ENCODE measurements around the gene MIOS. TPM values are rescaled to one million over a fixed set of nuclear protein-coding genes. Genes with fewer than 3 reads are reported as not detected.

MIOS gene
- total and polyA plus RNA-seq, 9 of the 15 experiments (the other 6 are each of a cell fraction or from before 2014, with no cell fraction given): 7.8 to 47.8 (median 30.6) TPM

- peak; percentile 97 for TF ChIP-seq RBFOX2 (IDR thresholded peaks at IDR 0.05; ENCODE audit: low read depth, low read length)
- no peak for TF ChIP-seq IFI16 (CRISPR knock-in tag; IDR thresholded peaks at IDR 0.05)
- no peak for TF ChIP-seq FOXP4 (CRISPR knock-in tag; IDR thresholded peaks at IDR 0.05; ENCODE audit: borderline replicate concordance)
- TF ChIP-seq XRCC4 (IDR thresholded peaks at IDR 0.05; ENCODE audit: extremely low read depth, insufficient read depth, insufficient read length): no peak
- TF ChIP-seq, protein P1, sequence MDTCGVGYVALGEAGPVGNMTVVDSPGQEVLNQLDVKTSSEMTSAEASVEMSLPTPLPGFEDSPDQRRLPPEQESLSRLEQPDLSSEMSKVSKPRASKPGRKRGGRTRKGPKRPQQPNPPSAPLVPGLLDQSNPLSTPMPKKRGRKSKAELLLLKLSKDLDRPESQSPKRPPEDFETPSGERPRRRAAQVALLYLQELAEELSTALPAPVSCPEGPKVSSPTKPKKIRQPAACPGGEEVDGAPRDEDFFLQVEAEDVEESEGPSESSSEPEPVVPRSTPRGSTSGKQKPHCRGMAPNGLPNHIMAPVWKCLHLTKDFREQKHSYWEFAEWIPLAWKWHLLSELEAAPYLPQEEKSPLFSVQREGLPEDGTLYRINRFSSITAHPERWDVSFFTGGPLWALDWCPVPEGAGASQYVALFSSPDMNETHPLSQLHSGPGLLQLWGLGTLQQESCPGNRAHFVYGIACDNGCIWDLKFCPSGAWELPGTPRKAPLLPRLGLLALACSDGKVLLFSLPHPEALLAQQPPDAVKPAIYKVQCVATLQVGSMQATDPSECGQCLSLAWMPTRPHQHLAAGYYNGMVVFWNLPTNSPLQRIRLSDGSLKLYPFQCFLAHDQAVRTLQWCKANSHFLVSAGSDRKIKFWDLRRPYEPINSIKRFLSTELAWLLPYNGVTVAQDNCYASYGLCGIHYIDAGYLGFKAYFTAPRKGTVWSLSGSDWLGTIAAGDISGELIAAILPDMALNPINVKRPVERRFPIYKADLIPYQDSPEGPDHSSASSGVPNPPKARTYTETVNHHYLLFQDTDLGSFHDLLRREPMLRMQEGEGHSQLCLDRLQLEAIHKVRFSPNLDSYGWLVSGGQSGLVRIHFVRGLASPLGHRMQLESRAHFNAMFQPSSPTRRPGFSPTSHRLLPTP (IDR thresholded peaks at IDR 0.05; ENCODE audit: borderline replicate concordance, extremely low read depth, insufficient read length): no peak
- peak; percentile 59 for TF ChIP-seq HCFC1 (IDR thresholded peaks at IDR 0.05; ENCODE audit: low read depth, low read length)
- peak; percentile 34 for TF ChIP-seq NEUROD1 (IDR thresholded peaks at IDR 0.05; ENCODE audit: borderline replicate concordance, low read depth, low read length, partially characterized antibody)
- no peak for TF ChIP-seq SAFB (IDR thresholded peaks at IDR 0.05; ENCODE audit: borderline replicate concordance, low read depth, low read length)
- peak; percentile 52 for TF ChIP-seq TEAD4 (IDR thresholded peaks at IDR 0.05; ENCODE audit: low read length)
- no peak for TF ChIP-seq TEAD4 (CRISPR knock-in tag; IDR thresholded peaks at IDR 0.05; ENCODE audit: borderline replicate concordance)
- TF ChIP-seq, protein P2, sequence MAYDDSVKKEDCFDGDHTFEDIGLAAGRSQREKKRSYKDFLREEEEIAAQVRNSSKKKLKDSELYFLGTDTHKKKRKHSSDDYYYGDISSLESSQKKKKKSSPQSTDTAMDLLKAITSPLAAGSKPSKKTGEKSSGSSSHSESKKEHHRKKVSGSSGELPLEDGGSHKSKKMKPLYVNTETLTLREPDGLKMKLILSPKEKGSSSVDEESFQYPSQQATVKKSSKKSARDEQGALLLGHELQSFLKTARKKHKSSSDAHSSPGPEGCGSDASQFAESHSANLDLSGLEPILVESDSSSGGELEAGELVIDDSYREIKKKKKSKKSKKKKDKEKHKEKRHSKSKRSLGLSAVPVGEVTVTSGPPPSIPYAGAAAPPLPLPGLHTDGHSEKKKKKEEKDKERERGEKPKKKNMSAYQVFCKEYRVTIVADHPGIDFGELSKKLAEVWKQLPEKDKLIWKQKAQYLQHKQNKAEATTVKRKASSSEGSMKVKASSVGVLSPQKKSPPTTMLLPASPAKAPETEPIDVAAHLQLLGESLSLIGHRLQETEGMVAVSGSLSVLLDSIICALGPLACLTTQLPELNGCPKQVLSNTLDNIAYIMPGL (CRISPR knock-in tag; IDR thresholded peaks at IDR 0.05): no peak
- no peak for TF ChIP-seq CUX1 (CRISPR knock-in tag; IDR thresholded peaks at IDR 0.05)
- TF ChIP-seq GTF2E2 (tag; IDR thresholded peaks at IDR 0.05): peak; percentile 64; the same call in 1 of the 2 replicates
- TF ChIP-seq CXXC5 (CRISPR knock-in tag; IDR thresholded peaks at IDR 0.05): peak; percentile 96
Measured at GRCh38 chr7:7640221-7641128, 73.8 kb downstream of the MIOS start, which contains the start of gene UMAD1 (continued).

Data from K562 (cell line).